Dendritic cell treated with granulocyte-macrophage colony-stimulating factor and Interleukin-4, amounts not matched to agents 40 ng/mL and 50 ng/mL, for 4 days (primary cell): ENCODE measurements around the gene DNAJC13.

Experiments
- H3K27ac Mint-ChIP-seq: one replicate; pipeline ENCODE4 v1.8.0; 2022; ENCODE audit warnings: mild to moderate bottlenecking, mixed read lengths
- H3K27me3 Mint-ChIP-seq: one replicate; pipeline ENCODE4 v1.8.0; 2022; ENCODE audit warnings: mild to moderate bottlenecking, mixed read lengths
- H3K36me3 Mint-ChIP-seq: one replicate; pipeline ENCODE4 v1.8.0; 2022; ENCODE audit warnings: low read depth, mixed read lengths
- H3K4me1 Mint-ChIP-seq: one replicate; pipeline ENCODE4 v1.8.0; 2022; ENCODE audit warnings: low read depth, mixed read lengths
- H3K4me3 Mint-ChIP-seq: one replicate; pipeline ENCODE4 v1.8.0; 2022; ENCODE audit warnings: mild to moderate bottlenecking, moderate library complexity, mixed read lengths
- H3K9me3 Mint-ChIP-seq: one replicate; pipeline ENCODE4 v1.8.0; 2022; ENCODE audit warnings: mixed read lengths
- intact Hi-C: fragments of 100-400 bp; cut with micrococcal nuclease; formaldehyde crosslinking; loops from one replicate; pipeline ENCODE4 v1.15.0; 2022

The DNAJC13 gene

DNA sequence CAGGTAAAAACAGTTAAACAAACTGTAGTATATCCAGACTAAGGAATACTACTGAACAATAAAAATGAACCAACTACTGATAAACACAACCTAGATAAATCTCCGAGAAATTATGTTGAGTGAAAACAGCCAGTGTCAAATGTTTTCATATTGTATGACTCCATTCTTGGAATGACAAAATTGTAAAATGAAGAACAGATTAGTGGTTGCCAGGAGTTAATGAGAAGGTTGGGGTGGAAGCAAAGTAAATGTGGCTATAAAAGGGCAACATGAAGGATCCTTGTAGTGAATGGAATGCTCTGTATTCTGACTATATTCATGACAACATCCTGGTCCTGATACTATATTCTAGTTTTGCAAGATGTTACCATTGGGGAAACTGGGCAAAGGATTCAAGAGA is 152.3 kb downstream of the DNAJC13 start:
- Mint-ChIP-seq H3K4me3 (no peak overlapping the region), H3K27me3 (no peaks in the 10 kb centered on the region), H3K4me1 (peaks cover 13% of the 10 kb centered on the region), H3K27ac (peak overlapping the region; percentile 45), H3K9me3 (no peaks in the 10 kb centered on the region), H3K36me3 (peaks cover 12% of the 10 kb centered on the region)
- intact Hi-C loops, result no loop called here

DNA sequence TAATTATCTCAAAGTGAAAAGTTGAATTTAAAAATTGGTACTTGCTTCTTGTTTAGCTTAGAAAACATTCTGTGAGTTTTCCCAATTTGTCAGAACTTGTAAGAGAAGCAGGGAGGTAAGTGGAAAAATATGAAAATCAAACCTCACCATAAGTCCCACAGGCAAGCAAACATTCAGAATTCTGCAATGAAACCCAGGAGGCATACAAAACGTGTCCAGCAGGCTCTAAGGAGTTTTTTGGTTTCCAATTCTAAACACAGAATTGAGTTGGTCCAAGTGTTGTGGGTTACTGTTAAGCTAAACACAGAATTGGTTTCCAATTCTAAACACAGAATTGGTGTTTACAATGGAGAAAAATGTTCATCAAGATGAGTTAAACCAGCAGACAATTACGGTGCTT is 152.7 kb downstream of the DNAJC13 start:
- Mint-ChIP-seq H3K36me3 (peaks cover 13% of the 10 kb centered on the region), H3K27ac (peak overlapping the region; percentile 45), H3K9me3 (no peaks in the 10 kb centered on the region), H3K4me1 (peaks cover 10% of the 10 kb centered on the region), H3K4me3 (no peak overlapping the region), H3K27me3 (no peaks in the 10 kb centered on the region)
- intact Hi-C loops, result no loop called here

DNA sequence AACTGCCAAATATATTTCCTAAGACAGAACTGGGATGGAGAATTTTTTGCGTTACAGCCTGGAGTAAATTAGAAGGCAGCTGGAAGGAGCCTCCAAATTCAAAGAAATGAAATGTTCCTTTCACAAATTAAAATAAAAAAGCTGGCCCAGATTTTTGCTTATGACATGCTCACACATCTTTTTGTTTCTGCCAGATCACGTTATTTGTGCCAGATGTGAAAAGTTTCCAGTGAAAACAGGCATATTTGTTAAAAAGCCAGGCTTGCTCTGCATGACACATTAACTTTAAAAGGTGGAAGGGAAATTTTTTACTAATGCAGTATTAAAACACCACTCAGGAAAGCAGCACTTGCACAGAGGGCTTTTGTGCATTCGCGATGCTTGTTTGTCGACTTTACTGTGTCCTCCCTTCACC is 156.5 kb downstream of the DNAJC13 start:
- Mint-ChIP-seq H3K9me3 (no peaks in the 10 kb centered on the region), H3K27ac (no peak overlapping the region), H3K4me3 (no peak overlapping the region), H3K27me3 (no peaks in the 10 kb centered on the region), H3K4me1 (peaks cover 10% of the 10 kb centered on the region), H3K36me3 (peaks cover 26% of the 10 kb centered on the region)
- intact Hi-C loops, result no loop called here

DNA sequence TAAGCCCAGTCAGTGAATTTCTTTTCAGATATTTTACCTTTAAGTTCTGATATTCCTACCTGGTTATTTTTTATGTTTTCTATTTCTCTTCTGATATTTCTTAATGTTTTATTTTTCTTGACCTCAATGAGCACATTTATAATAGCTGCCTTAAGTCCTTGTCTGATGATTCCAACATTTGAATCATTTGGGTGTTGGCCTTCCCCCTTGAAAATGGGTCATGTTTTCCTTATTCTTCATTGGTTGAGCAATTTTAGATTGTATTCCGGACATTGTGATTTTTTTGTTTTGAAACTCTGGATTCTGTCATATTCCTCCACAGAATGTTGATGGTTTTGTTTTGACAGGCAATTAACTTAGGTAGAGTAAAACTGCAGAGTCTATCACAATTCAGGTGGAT is 170.1 kb downstream of the DNAJC13 start:
- H3K27me3 Mint-ChIP-seq, result no peaks in the 10 kb centered on the region
- H3K4me3 Mint-ChIP-seq, result no peak overlapping the region
- H3K27ac Mint-ChIP-seq, result no peak overlapping the region
- H3K4me1 Mint-ChIP-seq, result no peaks in the 10 kb centered on the region
- intact Hi-C loops, result no loop called here
- H3K36me3 Mint-ChIP-seq, result no peaks in the 10 kb centered on the region
- H3K9me3 Mint-ChIP-seq, result no peaks in the 10 kb centered on the region
